Measurements from ENCODE around the gene CSRNP2. TPM values are rescaled to one million over a fixed set of nuclear protein-coding genes. Genes with fewer than 3 reads are reported as not detected.

Gene CSRNP2
- total and polyA plus RNA-seq, 2 of the 8 experiments (the other 6 are each of a cell fraction or from before 2014, with no cell fraction given): 13.7 to 34.0 TPM

DNA sequence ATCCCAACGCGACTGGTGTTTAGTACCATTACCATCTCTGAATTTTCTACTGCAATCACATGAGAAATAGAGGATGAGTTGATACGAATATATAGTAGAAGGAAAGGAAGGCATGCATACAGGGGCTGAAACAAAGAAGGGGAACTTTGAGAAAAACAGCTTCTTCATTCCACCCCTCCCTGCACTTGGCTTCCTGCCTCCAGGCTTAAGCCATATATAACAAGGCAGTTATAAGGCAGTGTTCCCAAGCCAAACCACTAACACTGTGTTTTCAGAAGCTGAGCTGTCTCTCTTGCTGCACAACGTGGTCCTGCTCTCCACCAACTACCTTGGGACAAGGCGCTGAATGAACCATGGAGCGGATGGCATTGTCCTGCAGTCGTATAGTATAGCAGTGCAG is 24.3 kb downstream of the CSRNP2 start:
- H3K23me2 ChIP-seq (ENCODE audit: low read depth, low read length): no peaks in the 10 kb centered on the region
- no peak overlapping the region for H4K8ac ChIP-seq (ENCODE audit: extremely low read depth, insufficient read depth, low read length)
- H3K9me3 ChIP-seq (ENCODE audit: insufficient read depth in 2 of 2, low read depth in 1 of 2, low read length in 1 of 2): no peaks in the 10 kb centered on the region
- no peak overlapping the region for H2BK120ac ChIP-seq (replicated peaks; ENCODE audit: low read depth, low read length)
- no peak overlapping the region for H4K91ac ChIP-seq (replicated peaks; ENCODE audit: insufficient read length, low read length)
- H3K36me3 ChIP-seq (ENCODE audit: control insufficient read depth in 2 of 4, insufficient read depth in 4 of 4, low read length in 3 of 4): peaks cover 10 to 70% (median 49%) of the 10 kb centered on the region in 4 experiments
- H2BK15ac ChIP-seq (ENCODE audit: low read length): no peak overlapping the region
- H3K27me3 ChIP-seq (replicated peaks in 1 of 4; ENCODE audit: control insufficient read depth in 3 of 4, extremely low read depth in 1 of 4, insufficient read depth in 3 of 4, low read length in 3 of 4): no peaks in the 10 kb centered on the region
- no peak overlapping the region for H3K18ac ChIP-seq (ENCODE audit: extremely low read depth, low read length)
- H2BK12ac ChIP-seq (ENCODE audit: low read depth, low read length): no peak overlapping the region
- H4K20me1 ChIP-seq (replicated peaks in 1 of 2; ENCODE audit: control insufficient read depth in 1 of 2, insufficient read depth in 2 of 2, low read length in 2 of 2): peaks cover 0 to 2% of the 10 kb centered on the region in 2 experiments
- H2AK5ac ChIP-seq (ENCODE audit: low read depth, low read length): no peak overlapping the region
- 93% methylated on average over 7 of the region's 7 CpGs; no CpG with 5 or more reads in 1 of the 2 experiments for WGBS, 2 experiments (ENCODE audit: extremely low coverage in 1 of 2, insufficient coverage in 1 of 2, insufficient read length in 1 of 2, insufficient replicate concordance in 2 of 2, low coverage in 1 of 2, low lambda C conversion rate in 2 of 2, missing lambda C conversion rate in 1 of 2)
- H2BK5ac ChIP-seq (ENCODE audit: low read depth, low read length): no peak overlapping the region
- CTCF ChIA-PET (ENCODE audit: partially characterized antibody): interaction anchor here (1.0 to 1.6 kb wide), 2 partner anchors 12 to 282 kb away, joined by 3 to 4 read pairs; no protein-coding TSS in a partner anchor
- no peak overlapping the region for H2BK20ac ChIP-seq (ENCODE audit: low read length)
- H3K9ac ChIP-seq (replicated peaks in 1 of 4; ENCODE audit: extremely low read depth in 1 of 4, low read depth in 3 of 4, low read length in 3 of 4): no peak overlapping the region
- FAIRE-seq (no peak), DNase-seq (ENCODE audit: low read depth in 1 of 2, low spot score in 2 of 2) (no peak)
- H3K27ac ChIP-seq (ENCODE audit: low read depth, low read length): no peak overlapping the region
- H3K4ac ChIP-seq (replicated peaks; ENCODE audit: insufficient read length, low read depth, low read length): no peak overlapping the region
- H4K5ac ChIP-seq (ENCODE audit: insufficient read length, low read depth, low read length): no peak overlapping the region
- no peaks in the 10 kb centered on the region for H3K79me1 ChIP-seq (ENCODE audit: low read depth, low read length)
- H3K4me1 ChIP-seq (replicated peaks in 1 of 4; ENCODE audit: control insufficient read depth in 3 of 4, insufficient read depth in 4 of 4, low read length in 3 of 4): no peaks in the 10 kb centered on the region
- no peak overlapping the region for H3K4me2 ChIP-seq (ENCODE audit: insufficient read depth in 1 of 2, low read depth in 2 of 2, low read length in 2 of 2)
- no peak overlapping the region for H3K23ac ChIP-seq (ENCODE audit: insufficient read length)
- H3K4me3 ChIP-seq (ENCODE audit: extremely low read depth in 1 of 4, insufficient read depth in 2 of 4, low read depth in 3 of 4, low read length in 4 of 4): no peak overlapping the region
- no peak overlapping the region for H2AFZ ChIP-seq (ENCODE audit: low read length)
- H3K14ac ChIP-seq (ENCODE audit: insufficient read length): no peak overlapping the region
- no peaks in the 10 kb centered on the region for H3K79me2 ChIP-seq (ENCODE audit: control insufficient read depth in 1 of 2, insufficient read depth in 2 of 2, low read length in 2 of 2)
- H3K56ac ChIP-seq (replicated peaks; ENCODE audit: insufficient read length, low read depth, low read length): peak overlapping the region; percentile 7
- POLR2A ChIA-PET (ENCODE audit: partially characterized antibody): interaction anchor here (0.7 to 1.6 kb wide), 3 partner anchors 9 to 21 kb away, joined by 3 to 5 read pairs (median 3); no protein-coding TSS in a partner anchor
- TF ChIP-seq RFX5 (IDR thresholded peaks at IDR 0.05; ENCODE audit: borderline replicate concordance, low read depth, low read length) (no peak), GTF2F1 (IDR thresholded peaks at IDR 0.05; ENCODE audit: borderline replicate concordance, low read depth, low read length) (no peak), TCF12 (IDR thresholded peaks at IDR 0.05; ENCODE audit: low read depth, low read length) (no peak), HDAC2 (IDR thresholded peaks at IDR 0.05; ENCODE audit: borderline replicate concordance in 1 of 2, low read depth in 2 of 2, low read length in 2 of 2) (no peak), TEAD4 (IDR thresholded peaks at IDR 0.05; ENCODE audit: low read depth, low read length) (no peak), CBX5 (IDR thresholded peaks at IDR 0.05; ENCODE audit: low read depth, low read length) (no peak), NRF1 (IDR thresholded peaks at IDR 0.05; ENCODE audit: low read depth, low read length) (no peak), SIN3A (conservative IDR thresholded peaks at IDR 0.05 in 1 of 2, IDR thresholded peaks at IDR 0.05 in 1 of 2; ENCODE audit: low read depth in 1 of 2, low read length in 2 of 2) (no peak), JUND (IDR thresholded peaks at IDR 0.05; ENCODE audit: low read length) (no peak), POLR2AphosphoS5 (IDR thresholded peaks at IDR 0.05; ENCODE audit: low read depth, low read length) (no peak)
- TF ChIP-seq, protein P1, sequence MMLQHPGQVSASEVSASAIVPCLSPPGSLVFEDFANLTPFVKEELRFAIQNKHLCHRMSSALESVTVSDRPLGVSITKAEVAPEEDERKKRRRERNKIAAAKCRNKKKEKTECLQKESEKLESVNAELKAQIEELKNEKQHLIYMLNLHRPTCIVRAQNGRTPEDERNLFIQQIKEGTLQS (IDR thresholded peaks at IDR 0.05; ENCODE audit: insufficient read depth, low read depth, low read length): no peak
- TF ChIP-seq, protein P2, sequence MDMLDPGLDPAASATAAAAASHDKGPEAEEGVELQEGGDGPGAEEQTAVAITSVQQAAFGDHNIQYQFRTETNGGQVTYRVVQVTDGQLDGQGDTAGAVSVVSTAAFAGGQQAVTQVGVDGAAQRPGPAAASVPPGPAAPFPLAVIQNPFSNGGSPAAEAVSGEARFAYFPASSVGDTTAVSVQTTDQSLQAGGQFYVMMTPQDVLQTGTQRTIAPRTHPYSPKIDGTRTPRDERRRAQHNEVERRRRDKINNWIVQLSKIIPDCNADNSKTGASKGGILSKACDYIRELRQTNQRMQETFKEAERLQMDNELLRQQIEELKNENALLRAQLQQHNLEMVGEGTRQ (IDR thresholded peaks at IDR 0.05; ENCODE audit: low read length): no peak
